ENCODE data around the gene WDTC1.

The WDTC1 gene

DNA sequence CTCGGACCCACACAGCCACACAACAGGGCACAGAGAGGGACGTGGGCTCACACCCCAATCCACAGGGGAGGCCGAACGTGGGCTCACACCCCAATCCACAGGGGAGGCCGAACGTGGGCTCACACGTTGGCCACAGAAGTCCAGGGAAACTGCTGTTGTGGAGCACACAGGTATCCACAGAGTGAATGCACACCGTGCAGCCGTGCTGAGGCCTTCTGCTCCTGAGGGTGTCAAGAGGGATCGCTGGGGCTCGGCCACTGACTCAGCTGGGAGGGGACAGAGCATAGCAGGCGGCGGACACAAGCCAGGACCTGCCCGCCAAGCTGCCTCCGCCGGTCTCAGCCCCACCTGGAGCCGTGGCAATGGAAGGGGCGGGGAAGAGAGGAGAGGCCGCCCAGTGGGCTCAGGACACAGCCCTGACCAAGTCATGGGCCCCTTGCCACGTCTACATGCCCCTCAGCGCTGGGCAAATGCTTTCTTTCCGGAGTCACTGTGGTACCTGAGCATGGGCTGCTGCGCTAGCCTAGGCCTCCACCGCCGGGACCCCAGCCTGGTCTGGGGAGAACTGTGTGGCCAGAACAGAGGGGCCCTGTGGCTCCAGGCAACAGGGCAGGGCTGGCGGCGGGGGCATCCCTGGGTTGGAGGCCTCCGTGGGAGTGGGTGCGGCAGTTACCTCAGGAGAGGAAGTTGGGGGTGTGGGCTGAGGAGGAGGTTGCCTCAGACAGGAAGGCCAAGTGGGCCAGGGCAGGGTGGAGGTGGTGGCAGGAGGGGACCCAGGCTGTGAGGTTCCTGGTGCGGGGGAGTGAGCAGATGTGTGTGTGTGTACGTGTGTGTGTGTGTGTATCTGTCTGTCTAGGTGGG lies 108.6 kb downstream of the WDTC1 start:
- TF ChIP-seq FOXP2 (optimal IDR thresholded peaks at IDR 0.05; ENCODE audit: borderline replicate concordance, extremely low read depth, extremely low read length, insufficient read depth) (no peak), SIN3A (IDR thresholded peaks at IDR 0.05; ENCODE audit: borderline replicate concordance, insufficient read depth, low read length) (no peak), TAF1 (IDR thresholded peaks at IDR 0.05; ENCODE audit: borderline replicate concordance, insufficient read depth, low read length) (no peak), POLR2AphosphoS5 (IDR thresholded peaks at IDR 0.05; ENCODE audit: low read depth, low read length) (no peak)
- TF ChIP-seq, protein P1, sequence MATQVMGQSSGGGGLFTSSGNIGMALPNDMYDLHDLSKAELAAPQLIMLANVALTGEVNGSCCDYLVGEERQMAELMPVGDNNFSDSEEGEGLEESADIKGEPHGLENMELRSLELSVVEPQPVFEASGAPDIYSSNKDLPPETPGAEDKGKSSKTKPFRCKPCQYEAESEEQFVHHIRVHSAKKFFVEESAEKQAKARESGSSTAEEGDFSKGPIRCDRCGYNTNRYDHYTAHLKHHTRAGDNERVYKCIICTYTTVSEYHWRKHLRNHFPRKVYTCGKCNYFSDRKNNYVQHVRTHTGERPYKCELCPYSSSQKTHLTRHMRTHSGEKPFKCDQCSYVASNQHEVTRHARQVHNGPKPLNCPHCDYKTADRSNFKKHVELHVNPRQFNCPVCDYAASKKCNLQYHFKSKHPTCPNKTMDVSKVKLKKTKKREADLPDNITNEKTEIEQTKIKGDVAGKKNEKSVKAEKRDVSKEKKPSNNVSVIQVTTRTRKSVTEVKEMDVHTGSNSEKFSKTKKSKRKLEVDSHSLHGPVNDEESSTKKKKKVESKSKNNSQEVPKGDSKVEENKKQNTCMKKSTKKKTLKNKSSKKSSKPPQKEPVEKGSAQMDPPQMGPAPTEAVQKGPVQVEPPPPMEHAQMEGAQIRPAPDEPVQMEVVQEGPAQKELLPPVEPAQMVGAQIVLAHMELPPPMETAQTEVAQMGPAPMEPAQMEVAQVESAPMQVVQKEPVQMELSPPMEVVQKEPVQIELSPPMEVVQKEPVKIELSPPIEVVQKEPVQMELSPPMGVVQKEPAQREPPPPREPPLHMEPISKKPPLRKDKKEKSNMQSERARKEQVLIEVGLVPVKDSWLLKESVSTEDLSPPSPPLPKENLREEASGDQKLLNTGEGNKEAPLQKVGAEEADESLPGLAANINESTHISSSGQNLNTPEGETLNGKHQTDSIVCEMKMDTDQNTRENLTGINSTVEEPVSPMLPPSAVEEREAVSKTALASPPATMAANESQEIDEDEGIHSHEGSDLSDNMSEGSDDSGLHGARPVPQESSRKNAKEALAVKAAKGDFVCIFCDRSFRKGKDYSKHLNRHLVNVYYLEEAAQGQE (IDR thresholded peaks at IDR 0.05; ENCODE audit: insufficient read depth in 1 of 2, low read depth in 2 of 2, low read length in 2 of 2), result no peak

DNA sequence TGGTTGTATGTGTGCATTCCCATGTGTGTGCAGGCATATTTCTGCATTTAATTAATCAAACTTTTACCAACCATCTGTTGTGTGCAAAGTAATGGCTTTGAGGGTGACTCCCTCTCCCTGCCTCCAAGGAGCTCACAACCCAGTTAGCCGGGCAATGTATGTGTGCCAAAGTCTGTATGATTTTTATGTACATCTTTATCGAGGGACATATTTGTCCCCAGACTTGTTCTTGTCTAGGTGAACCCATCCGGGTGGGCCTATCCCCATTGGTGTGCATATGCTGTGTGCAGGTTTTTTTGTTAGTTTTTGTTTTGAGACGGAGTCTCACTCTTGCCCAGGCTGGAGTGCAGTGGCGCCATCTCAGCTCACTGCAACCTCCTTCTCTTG lies 109.2 kb downstream of the WDTC1 start:
- TF ChIP-seq TAF1 (IDR thresholded peaks at IDR 0.05; ENCODE audit: borderline replicate concordance, insufficient read depth, low read length) (no peak), POLR2AphosphoS5 (IDR thresholded peaks at IDR 0.05; ENCODE audit: low read depth, low read length) (no peak)

DNA sequence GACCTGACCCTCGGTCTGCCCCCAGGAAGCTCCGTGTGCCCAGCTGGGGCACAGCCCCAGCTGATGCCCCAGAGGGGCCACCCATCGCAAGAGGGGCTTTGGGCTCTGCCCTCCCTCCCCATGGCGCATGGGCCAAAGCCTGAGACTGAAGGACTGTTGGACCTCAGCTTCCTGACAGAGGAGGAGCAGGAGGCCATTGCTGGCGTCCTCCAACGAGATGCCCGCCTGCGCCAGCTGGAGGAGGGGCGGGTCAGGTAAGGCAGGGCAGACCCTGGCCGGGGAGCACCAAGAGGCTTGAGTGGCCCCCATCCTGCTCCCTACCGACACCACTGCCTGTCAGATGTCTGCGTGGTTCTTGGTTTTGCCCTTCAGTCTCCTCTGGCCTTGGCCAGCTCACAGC lies 110.8 kb downstream of the WDTC1 start:
- TF ChIP-seq POLR2AphosphoS5 (IDR thresholded peaks at IDR 0.05; ENCODE audit: low read depth, low read length) (no peak), SIN3A (IDR thresholded peaks at IDR 0.05; ENCODE audit: borderline replicate concordance, insufficient read depth, low read length) (no peak), FOXP2 (optimal IDR thresholded peaks at IDR 0.05; ENCODE audit: borderline replicate concordance, extremely low read depth, extremely low read length, insufficient read depth) (no peak), TAF1 (IDR thresholded peaks at IDR 0.05; ENCODE audit: borderline replicate concordance, insufficient read depth, low read length) (no peak)
- TF ChIP-seq, protein P1 (IDR thresholded peaks at IDR 0.05; ENCODE audit: insufficient read depth in 1 of 2, low read depth in 2 of 2, low read length in 2 of 2), result no peak

DNA sequence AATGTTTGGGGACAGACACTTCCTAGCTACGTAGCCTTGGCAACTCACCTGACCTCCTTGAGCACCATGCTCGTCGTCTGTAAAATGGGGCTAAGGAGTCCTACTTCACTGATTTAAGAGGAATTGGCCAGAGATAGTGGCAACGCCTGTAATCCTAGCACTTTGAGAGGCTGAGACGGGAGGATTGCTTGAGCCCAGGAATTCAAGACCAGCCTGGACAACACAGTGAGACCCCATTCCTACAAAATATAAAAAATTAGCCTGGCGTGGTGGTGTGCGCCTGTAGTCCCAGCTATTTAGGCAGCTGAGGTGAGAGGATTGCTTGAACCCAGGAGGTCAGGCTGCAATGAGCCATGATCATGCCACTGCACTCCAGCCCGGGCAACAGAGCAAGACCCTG lies 111.9 kb downstream of the WDTC1 start:
- no peak for TF ChIP-seq POLR2AphosphoS5 (IDR thresholded peaks at IDR 0.05; ENCODE audit: low read depth, low read length)
- TF ChIP-seq, protein P1 (IDR thresholded peaks at IDR 0.05; ENCODE audit: insufficient read depth in 1 of 2, low read depth in 2 of 2, low read length in 2 of 2), result no peak
- TF ChIP-seq SIN3A (IDR thresholded peaks at IDR 0.05; ENCODE audit: borderline replicate concordance, insufficient read depth, low read length), result no peak

DNA sequence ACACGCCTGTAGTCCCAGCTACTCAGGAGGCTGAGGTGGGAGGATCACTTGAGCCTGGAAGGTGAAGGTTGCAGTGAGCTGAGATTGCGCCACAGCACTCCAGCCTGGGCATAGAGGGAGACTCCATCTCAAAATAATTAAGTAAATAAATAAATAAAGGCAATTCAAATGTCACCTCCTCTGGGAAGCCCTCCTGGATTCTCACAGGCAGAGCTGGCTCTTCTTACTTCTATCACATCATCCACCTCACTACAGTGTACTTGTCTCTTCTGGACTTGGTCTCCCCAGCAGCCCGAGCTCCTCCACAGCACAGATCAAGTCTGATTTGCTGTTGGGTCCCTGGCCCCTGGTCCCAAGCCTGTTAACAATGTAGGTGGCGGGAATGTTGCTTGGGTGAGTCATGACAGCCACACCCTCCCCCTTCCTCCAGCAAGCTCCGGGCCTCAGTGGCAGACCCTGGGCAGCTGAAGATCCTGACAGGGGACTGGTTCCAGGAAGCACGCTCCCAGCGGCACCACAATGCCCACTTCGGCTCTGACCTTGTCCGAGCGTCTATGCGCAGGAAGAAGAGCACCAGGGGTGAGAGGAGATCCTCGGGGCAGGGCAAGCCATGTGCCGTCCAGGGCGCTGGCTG lies 112.7 kb downstream of the WDTC1 start:
- TF ChIP-seq, protein P1 (IDR thresholded peaks at IDR 0.05; ENCODE audit: insufficient read depth in 1 of 2, low read depth in 2 of 2, low read length in 2 of 2), result no peak
- TF ChIP-seq POLR2AphosphoS5 (IDR thresholded peaks at IDR 0.05; ENCODE audit: low read depth, low read length), result no peak
- TF ChIP-seq TAF1 (IDR thresholded peaks at IDR 0.05; ENCODE audit: borderline replicate concordance, insufficient read depth, low read length), result no peak
- TF ChIP-seq SIN3A (IDR thresholded peaks at IDR 0.05; ENCODE audit: borderline replicate concordance, insufficient read depth, low read length), result no peak
- TF ChIP-seq FOXP2 (optimal IDR thresholded peaks at IDR 0.05; ENCODE audit: borderline replicate concordance, extremely low read depth, extremely low read length, insufficient read depth), result no peak

All from PFSK-1 (cell line).